ENCODE results near the gene RPL29.

Gene RPL29

GRCh38 chr3:52013802-52014598 lies 18.3 kb upstream of the RPL29 start:
- H3K4me3 ChIP-seq (ENCODE audit: low read depth, low read length), result no peak overlapping the region
- TF ChIP-seq, protein P1, sequence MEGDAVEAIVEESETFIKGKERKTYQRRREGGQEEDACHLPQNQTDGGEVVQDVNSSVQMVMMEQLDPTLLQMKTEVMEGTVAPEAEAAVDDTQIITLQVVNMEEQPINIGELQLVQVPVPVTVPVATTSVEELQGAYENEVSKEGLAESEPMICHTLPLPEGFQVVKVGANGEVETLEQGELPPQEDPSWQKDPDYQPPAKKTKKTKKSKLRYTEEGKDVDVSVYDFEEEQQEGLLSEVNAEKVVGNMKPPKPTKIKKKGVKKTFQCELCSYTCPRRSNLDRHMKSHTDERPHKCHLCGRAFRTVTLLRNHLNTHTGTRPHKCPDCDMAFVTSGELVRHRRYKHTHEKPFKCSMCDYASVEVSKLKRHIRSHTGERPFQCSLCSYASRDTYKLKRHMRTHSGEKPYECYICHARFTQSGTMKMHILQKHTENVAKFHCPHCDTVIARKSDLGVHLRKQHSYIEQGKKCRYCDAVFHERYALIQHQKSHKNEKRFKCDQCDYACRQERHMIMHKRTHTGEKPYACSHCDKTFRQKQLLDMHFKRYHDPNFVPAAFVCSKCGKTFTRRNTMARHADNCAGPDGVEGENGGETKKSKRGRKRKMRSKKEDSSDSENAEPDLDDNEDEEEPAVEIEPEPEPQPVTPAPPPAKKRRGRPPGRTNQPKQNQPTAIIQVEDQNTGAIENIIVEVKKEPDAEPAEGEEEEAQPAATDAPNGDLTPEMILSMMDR (IDR thresholded peaks at IDR 0.05; ENCODE audit: insufficient read depth, low read length, missing control alignments), result no peak
- ChIA-PET CTCF (interaction anchor here (0.7 to 18.2 kb wide), 7 partner anchors 9 to 129 kb away, joined by 3 to 779 read pairs (median 21); no protein-coding TSS in a partner anchor), POLR2A (no interaction called here)
- DNase-seq (ENCODE audit: low read depth, low spot score), result no peak

DNA sequence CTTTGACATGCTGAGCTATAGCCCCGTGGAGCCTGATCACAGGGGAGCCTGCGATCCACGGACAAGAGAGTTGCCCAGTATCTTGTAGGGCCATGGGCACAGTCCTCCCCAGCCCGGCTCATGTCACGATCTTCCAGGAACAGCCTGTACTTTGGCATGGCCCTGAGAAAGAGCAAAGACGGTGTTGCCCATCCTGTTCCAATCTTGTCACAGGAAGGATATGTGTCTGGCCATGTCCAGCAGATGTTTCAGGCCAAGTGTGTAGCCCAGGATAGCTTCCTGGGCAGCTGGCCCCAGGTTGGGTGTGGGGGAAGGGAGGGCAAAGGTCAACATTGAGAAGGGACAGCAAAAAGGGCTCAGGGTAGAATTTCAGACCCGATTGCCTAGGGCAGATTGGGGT lies 17.0 kb upstream of the RPL29 start:
- TF ChIP-seq, protein P1 (IDR thresholded peaks at IDR 0.05; ENCODE audit: insufficient read depth, low read length, missing control alignments), result no peak
- ChIA-PET POLR2A (interaction anchor here (1.2 kb wide), 1 partner anchor 44 kb away, joined by 3 read pairs; no protein-coding TSS in a partner anchor), CTCF (interaction anchor here (1.4 to 18.2 kb wide), 6 partner anchors 10 to 131 kb away, joined by 3 to 779 read pairs (median 60); no protein-coding TSS in a partner anchor)
- no peak overlapping the region for H3K4me3 ChIP-seq (ENCODE audit: low read depth, low read length)
- DNase-seq (ENCODE audit: low read depth, low spot score), result no peak

DNA sequence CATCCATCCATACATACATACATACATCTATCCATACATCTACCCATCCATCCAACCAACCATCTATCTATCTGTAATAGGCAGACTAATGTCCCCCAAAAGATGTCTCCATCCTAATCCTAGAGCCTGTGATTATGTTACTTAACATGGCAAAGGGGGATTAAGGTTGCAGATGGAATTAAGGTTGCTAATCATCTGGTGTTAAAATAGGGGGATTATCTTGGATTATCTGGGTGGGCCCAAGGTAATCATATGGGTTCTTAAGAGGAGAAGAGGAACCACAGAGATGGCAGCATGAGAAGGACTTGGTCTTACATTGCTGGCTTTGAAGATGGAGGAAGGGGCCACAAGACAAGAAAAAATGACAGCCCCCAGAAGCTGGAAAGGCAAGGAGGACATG lies 14.7 kb upstream of the RPL29 start:
- POLR2A ChIA-PET, result interaction anchor here (0.6 kb wide), 1 partner anchor 41 kb away, joined by 3 read pairs; no protein-coding TSS in a partner anchor
- TF ChIP-seq, protein P1 (IDR thresholded peaks at IDR 0.05; ENCODE audit: insufficient read depth, low read length, missing control alignments), result no peak
- CTCF ChIA-PET, result interaction anchor here (9.5 to 18.2 kb wide), 3 partner anchors 8 to 133 kb away, joined by 99 to 779 read pairs (median 725); no protein-coding TSS in a partner anchor
- DNase-seq (ENCODE audit: low read depth, low spot score), result no peak
- no peak overlapping the region for H3K4me3 ChIP-seq (ENCODE audit: low read depth, low read length)

DNA sequence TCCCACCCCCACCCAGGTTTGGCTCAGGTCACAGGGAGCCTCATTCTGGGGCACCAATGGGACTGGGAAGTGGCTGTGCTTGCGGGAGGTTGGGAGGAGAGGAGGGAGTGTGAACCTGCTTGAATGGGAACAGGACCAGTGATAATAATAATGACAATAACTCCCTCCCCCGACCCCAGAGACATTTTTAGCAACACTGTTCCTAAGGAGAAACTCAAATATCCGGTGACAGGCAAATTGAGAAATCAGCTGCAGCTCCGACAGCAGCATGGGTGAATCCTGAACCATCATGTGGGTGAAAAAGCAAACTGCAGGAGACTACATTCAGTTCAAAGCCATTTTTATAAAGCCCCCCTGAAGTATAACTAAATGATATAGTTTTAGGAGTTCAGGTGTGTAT lies 11.6 kb upstream of the RPL29 start:
- TF ChIP-seq, protein P1 (IDR thresholded peaks at IDR 0.05; ENCODE audit: insufficient read depth, low read length, missing control alignments), result no peak
- H3K4me3 ChIP-seq (ENCODE audit: low read depth, low read length), result no peak overlapping the region
- POLR2A ChIA-PET, result interaction anchor here (0.5 kb wide), 1 partner anchor 39 kb away, joined by 3 read pairs; no protein-coding TSS in a partner anchor
- CTCF ChIA-PET, result interaction anchor here (1.0 to 18.2 kb wide), 4 partner anchors 14 to 136 kb away, joined by 4 to 779 read pairs (median 366); no protein-coding TSS in a partner anchor
- DNase-seq (ENCODE audit: low read depth, low spot score), result no peak

DNA sequence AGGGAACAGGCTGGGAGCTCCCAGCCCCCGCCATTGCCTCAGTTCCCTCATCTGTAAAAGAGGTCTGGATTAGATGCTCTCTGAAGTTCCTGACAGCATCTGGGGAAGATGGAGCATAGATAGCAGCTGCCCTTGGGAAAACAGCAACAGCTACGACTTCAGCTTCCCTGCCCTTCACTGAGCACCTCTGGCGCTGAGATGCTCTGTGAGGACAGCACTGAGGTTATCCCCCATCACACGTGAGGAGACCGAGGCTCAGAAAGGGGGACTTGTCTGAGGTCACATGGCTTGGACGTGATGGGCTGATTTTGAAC lies 11.1 kb upstream of the RPL29 start:
- H3K4me3 ChIP-seq (ENCODE audit: low read depth, low read length), result no peak overlapping the region
- ChIA-PET CTCF (interaction anchor here (0.8 to 18.2 kb wide), 6 partner anchors 16 to 189 kb away, joined by 3 to 779 read pairs (median 8); no protein-coding TSS in a partner anchor), POLR2A (no interaction called here)
- TF ChIP-seq, protein P1 (IDR thresholded peaks at IDR 0.05; ENCODE audit: insufficient read depth, low read length, missing control alignments), result no peak
- DNase-seq (ENCODE audit: low read depth, low spot score), result no peak
